ENCODE measurements around the gene TTLL11.

- TF ChIP-seq, protein P1, sequence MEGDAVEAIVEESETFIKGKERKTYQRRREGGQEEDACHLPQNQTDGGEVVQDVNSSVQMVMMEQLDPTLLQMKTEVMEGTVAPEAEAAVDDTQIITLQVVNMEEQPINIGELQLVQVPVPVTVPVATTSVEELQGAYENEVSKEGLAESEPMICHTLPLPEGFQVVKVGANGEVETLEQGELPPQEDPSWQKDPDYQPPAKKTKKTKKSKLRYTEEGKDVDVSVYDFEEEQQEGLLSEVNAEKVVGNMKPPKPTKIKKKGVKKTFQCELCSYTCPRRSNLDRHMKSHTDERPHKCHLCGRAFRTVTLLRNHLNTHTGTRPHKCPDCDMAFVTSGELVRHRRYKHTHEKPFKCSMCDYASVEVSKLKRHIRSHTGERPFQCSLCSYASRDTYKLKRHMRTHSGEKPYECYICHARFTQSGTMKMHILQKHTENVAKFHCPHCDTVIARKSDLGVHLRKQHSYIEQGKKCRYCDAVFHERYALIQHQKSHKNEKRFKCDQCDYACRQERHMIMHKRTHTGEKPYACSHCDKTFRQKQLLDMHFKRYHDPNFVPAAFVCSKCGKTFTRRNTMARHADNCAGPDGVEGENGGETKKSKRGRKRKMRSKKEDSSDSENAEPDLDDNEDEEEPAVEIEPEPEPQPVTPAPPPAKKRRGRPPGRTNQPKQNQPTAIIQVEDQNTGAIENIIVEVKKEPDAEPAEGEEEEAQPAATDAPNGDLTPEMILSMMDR (IDR thresholded peaks at IDR 0.05): no peak
- no peak for TF ChIP-seq EP300 (IDR thresholded peaks at IDR 0.05)
- TF ChIP-seq POLR2AphosphoS5 (IDR thresholded peaks at IDR 0.05): no peak
These were observed 268.5 kb downstream of the TTLL11 start for GRCh38 chr9:121824651-121825030.

Data from esophagus muscularis mucosa (tissue), 4 donors.